ENCODE results near the gene CFDP1. TPM values are rescaled to one million over a fixed set of nuclear protein-coding genes. Genes with fewer than 3 reads are reported as not detected.

Gene CFDP1
- total and polyA plus RNA-seq, 2 donors (not counting 1 experiment from before 2014, with no cell fraction given): 6.3 to 42.8 TPM

- Histone ChIP-seq H3K27ac (ENCODE audit: low read length in 2 of 2) (no peak overlapping the region), H3K9me3 (ENCODE audit: control extremely low read depth in 1 of 3, control insufficient read depth in 2 of 3, insufficient read depth in 1 of 3, low read length in 2 of 3) (no peaks in the 10 kb centered on the region), H3K4me1 (ENCODE audit: control insufficient read depth in 2 of 2, insufficient read depth in 2 of 2, low read length in 2 of 2) (peaks cover 14 to 15% of the 10 kb centered on the region in 2 donors), H3K4me2 (replicated peaks; ENCODE audit: low read depth, low read length, poor library complexity, severe bottlenecking) (peak overlapping the region; percentile 50), H3K36me3 (replicated peaks in 1 of 2; ENCODE audit: control extremely low read depth in 1 of 2, control insufficient read depth in 1 of 2, extremely low read depth in 1 of 2, insufficient read depth in 2 of 2, low read length in 1 of 2) (peaks cover 1 to 2% of the 10 kb centered on the region in 2 experiments), H3K27me3 (replicated peaks in 1 of 4; ENCODE audit: control extremely low read depth in 1 of 4, control insufficient read depth in 3 of 4, insufficient read depth in 4 of 4, low read length in 3 of 4) (peaks cover 0 to 60% (median 31%) of the 10 kb centered on the region in 4 experiments), H3K9ac (ENCODE audit: low read length) (no peak overlapping the region), H3K4me3 (ENCODE audit: control extremely low read depth in 1 of 5, extremely low read depth in 1 of 5, insufficient read depth in 1 of 5, low read depth in 2 of 5, low read length in 4 of 5) (no peak overlapping the region), H2AFZ (ENCODE audit: insufficient read depth, low read depth, low read length, poor library complexity, severe bottlenecking) (no peak overlapping the region), H4K20me1 (ENCODE audit: control insufficient read depth, insufficient read depth, low read length, poor library complexity, severe bottlenecking) (peaks cover 29% of the 10 kb centered on the region), H3K79me2 (ENCODE audit: control insufficient read depth, insufficient read depth, low read length) (no peaks in the 10 kb centered on the region)
- TF ChIP-seq EZH2 (IDR thresholded peaks at IDR 0.05; ENCODE audit: borderline replicate concordance, insufficient read depth, low read depth, low read length, poor library complexity, severe bottlenecking): no peak
- TF ChIP-seq, protein P1, sequence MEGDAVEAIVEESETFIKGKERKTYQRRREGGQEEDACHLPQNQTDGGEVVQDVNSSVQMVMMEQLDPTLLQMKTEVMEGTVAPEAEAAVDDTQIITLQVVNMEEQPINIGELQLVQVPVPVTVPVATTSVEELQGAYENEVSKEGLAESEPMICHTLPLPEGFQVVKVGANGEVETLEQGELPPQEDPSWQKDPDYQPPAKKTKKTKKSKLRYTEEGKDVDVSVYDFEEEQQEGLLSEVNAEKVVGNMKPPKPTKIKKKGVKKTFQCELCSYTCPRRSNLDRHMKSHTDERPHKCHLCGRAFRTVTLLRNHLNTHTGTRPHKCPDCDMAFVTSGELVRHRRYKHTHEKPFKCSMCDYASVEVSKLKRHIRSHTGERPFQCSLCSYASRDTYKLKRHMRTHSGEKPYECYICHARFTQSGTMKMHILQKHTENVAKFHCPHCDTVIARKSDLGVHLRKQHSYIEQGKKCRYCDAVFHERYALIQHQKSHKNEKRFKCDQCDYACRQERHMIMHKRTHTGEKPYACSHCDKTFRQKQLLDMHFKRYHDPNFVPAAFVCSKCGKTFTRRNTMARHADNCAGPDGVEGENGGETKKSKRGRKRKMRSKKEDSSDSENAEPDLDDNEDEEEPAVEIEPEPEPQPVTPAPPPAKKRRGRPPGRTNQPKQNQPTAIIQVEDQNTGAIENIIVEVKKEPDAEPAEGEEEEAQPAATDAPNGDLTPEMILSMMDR (IDR thresholded peaks at IDR 0.05): no peak
- DNase-seq (no peak), ATAC-seq (ENCODE audit: low read depth) (no peak)
- WGBS (ENCODE audit: insufficient coverage): 79% methylated on average over 3 of the region's 3 CpGs
- intact Hi-C loops (cut with micrococcal nuclease): no loop called here
- ChIA-PET POLR2A (no interaction called here), CTCF (no interaction called here)
- H3K4me3 Mint-ChIP-seq: peak overlapping the region; percentile 47
- peaks cover 40% of the 10 kb centered on the region for H3K27me3 Mint-ChIP-seq
- H3K4me1 Mint-ChIP-seq: peaks cover 23% of the 10 kb centered on the region
- H3K27ac Mint-ChIP-seq: no peak overlapping the region
- H3K9me3 Mint-ChIP-seq (ENCODE audit: insufficient read depth): no peaks in the 10 kb centered on the region
Measured at GRCh38 chr16:75320435-75320834, 112.9 kb downstream of the CFDP1 start.

DNA sequence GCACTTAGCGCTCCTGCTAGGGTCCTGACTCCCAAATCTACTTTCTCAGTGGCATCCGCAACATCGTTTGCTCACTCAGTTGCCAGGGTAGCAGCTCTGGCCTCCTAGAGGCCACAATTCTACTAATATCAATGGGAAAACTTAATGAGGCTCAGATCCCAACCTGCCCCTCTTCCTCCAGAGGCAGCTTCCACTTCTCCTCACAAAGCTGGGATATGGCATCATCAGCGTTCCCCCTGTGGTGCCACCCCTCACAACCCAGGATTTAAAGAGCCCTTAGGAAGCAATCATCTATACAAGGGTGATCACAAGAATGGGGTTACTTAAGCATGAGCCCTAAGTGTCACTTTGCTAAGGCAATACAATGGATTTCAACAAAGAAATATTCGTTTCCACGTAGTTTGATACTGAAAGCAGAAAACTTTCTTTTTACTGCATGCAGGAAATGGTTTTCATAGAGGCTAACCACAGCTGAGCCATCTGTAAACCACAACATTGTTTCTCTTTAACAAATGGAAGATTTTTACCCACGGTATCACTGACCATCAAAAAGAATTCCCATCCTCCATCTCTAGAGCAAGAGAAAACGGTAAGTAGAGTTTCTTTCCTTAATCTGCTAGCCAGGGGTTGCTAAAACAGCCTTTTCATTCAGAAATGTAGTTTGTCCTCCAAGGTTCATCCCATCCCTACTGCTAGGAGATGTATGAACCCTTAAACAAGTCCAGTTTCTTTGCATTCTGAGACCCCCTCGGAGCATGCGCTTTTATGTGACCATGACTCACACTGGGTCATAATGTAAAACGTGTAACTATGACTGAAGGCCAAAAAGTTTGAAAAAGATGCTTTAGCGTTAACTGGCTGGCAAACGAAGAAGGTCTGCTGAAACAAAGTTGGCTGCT is 113.5 kb downstream of the CFDP1 start:
- peaks cover 14 to 15% of the 10 kb centered on the region in 2 donors for H3K4me1 ChIP-seq (ENCODE audit: control insufficient read depth in 2 of 2, insufficient read depth in 2 of 2, low read length in 2 of 2)
- H3K4me3 Mint-ChIP-seq: peak overlapping the region; percentile 47

More for the DNA sequence above, 113.5 kb downstream of the CFDP1 start:
- CTCF ChIA-PET: no interaction called here
- WGBS (ENCODE audit: insufficient coverage): 63% methylated on average over 11 of the region's 13 CpGs
- H3K9ac ChIP-seq (ENCODE audit: low read length): peak overlapping the region; percentile 40
- H3K9me3 ChIP-seq (ENCODE audit: control extremely low read depth in 1 of 3, control insufficient read depth in 2 of 3, insufficient read depth in 1 of 3, low read length in 2 of 3): no peaks in the 10 kb centered on the region
- peaks cover 23% of the 10 kb centered on the region for H3K4me1 Mint-ChIP-seq
- H3K27me3 ChIP-seq (replicated peaks in 1 of 4; ENCODE audit: control extremely low read depth in 1 of 4, control insufficient read depth in 3 of 4, insufficient read depth in 4 of 4, low read length in 3 of 4): peaks cover 0 to 54% (median 25%) of the 10 kb centered on the region in 4 experiments
- DNase-seq (peak; percentile 11), ATAC-seq (ENCODE audit: low read depth) (no peak)
- no peak overlapping the region for H3K4me3 ChIP-seq (ENCODE audit: control extremely low read depth in 1 of 5, extremely low read depth in 1 of 5, insufficient read depth in 1 of 5, low read depth in 2 of 5, low read length in 4 of 5)
- H3K79me2 ChIP-seq (ENCODE audit: control insufficient read depth, insufficient read depth, low read length): no peaks in the 10 kb centered on the region
- peaks cover 1 to 2% of the 10 kb centered on the region in 2 experiments for H3K36me3 ChIP-seq (replicated peaks in 1 of 2; ENCODE audit: control extremely low read depth in 1 of 2, control insufficient read depth in 1 of 2, extremely low read depth in 1 of 2, insufficient read depth in 2 of 2, low read length in 1 of 2)
- TF ChIP-seq, protein P1 (IDR thresholded peaks at IDR 0.05): no peak
- TF ChIP-seq EZH2 (IDR thresholded peaks at IDR 0.05; ENCODE audit: borderline replicate concordance, insufficient read depth, low read depth, low read length, poor library complexity, severe bottlenecking): no peak
- no peak overlapping the region for H3K27ac ChIP-seq (ENCODE audit: low read length in 2 of 2)
- no peak overlapping the region for H2AFZ ChIP-seq (ENCODE audit: insufficient read depth, low read depth, low read length, poor library complexity, severe bottlenecking)
- H3K4me2 ChIP-seq (replicated peaks; ENCODE audit: low read depth, low read length, poor library complexity, severe bottlenecking): peak overlapping the region; percentile 50
- H3K27ac Mint-ChIP-seq: no peak overlapping the region
- POLR2A ChIA-PET: no interaction called here
- peaks cover 33% of the 10 kb centered on the region for H3K27me3 Mint-ChIP-seq
- intact Hi-C loops (cut with micrococcal nuclease): no loop called here
- H4K20me1 ChIP-seq (ENCODE audit: control insufficient read depth, insufficient read depth, low read length, poor library complexity, severe bottlenecking): peaks cover 22% of the 10 kb centered on the region
- no peaks in the 10 kb centered on the region for H3K9me3 Mint-ChIP-seq (ENCODE audit: insufficient read depth)

Data from B cell (primary cell).